ENCODE results near the gene OSCP1.

DNA sequence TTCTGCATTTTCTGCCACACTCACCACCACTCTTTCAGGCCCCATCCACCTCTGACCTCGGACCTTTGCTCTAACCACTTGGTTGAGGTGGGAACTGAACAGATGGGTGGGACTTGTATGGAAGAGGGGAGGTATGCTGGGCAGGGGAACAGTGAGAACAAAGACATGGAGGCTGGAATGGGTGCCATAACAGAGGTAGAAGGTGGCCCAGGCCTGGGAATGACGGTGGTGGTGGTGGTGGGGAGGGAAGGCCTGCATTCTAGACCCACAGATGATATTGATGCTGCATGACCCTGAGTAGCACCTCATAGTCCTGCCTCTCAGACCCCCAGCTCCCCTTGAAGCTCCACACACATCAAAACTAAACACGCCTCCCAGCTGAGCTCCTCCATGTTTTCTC lies 37.7 kb upstream of the OSCP1 start:
- TF ChIP-seq, protein P1, sequence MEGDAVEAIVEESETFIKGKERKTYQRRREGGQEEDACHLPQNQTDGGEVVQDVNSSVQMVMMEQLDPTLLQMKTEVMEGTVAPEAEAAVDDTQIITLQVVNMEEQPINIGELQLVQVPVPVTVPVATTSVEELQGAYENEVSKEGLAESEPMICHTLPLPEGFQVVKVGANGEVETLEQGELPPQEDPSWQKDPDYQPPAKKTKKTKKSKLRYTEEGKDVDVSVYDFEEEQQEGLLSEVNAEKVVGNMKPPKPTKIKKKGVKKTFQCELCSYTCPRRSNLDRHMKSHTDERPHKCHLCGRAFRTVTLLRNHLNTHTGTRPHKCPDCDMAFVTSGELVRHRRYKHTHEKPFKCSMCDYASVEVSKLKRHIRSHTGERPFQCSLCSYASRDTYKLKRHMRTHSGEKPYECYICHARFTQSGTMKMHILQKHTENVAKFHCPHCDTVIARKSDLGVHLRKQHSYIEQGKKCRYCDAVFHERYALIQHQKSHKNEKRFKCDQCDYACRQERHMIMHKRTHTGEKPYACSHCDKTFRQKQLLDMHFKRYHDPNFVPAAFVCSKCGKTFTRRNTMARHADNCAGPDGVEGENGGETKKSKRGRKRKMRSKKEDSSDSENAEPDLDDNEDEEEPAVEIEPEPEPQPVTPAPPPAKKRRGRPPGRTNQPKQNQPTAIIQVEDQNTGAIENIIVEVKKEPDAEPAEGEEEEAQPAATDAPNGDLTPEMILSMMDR (IDR thresholded peaks at IDR 0.05) = no peak
- TF ChIP-seq POLR2A (IDR thresholded peaks at IDR 0.05) = no peak

Data from thyroid gland (tissue), 4 donors.